Measurements from ENCODE around the gene ZCCHC2. TPM values are rescaled to one million over a fixed set of nuclear protein-coding genes. Genes with fewer than 3 reads are reported as not detected.

The ZCCHC2 gene
- total and polyA plus RNA-seq, 2 of the 13 experiments (the other 11 are each of a cell fraction or from before 2014, with no cell fraction given) = 62.5 to 76.1 TPM

- peak; percentile 82 for DNase-seq (ENCODE audit: low spot score)
- WGBS (ENCODE audit: low lambda C conversion rate) = 48% methylated on average over 16 of the region's 23 CpGs
- Histone ChIP-seq H3K27ac (ENCODE audit: extremely low read length, insufficient read depth, low read length) (no peak overlapping the region), H3K4me2 (ENCODE audit: low read depth, low read length) (no peak overlapping the region), H4K20me1 (ENCODE audit: insufficient read depth, low read length) (no peaks in the 10 kb centered on the region; the same call in 1 of the 2 replicates), H3K9ac (ENCODE audit: insufficient read depth, low read depth, low read length) (no peak overlapping the region), H3K36me3 (replicated peaks in 1 of 2; ENCODE audit: control insufficient read depth in 1 of 2, insufficient read depth in 2 of 2, low read length in 2 of 2) (peaks cover 7 to 29% of the 10 kb centered on the region in 2 experiments), H3K79me2 (ENCODE audit: insufficient read depth, low read length) (no peaks in the 10 kb centered on the region), H3K9me3 (ENCODE audit: low read length) (no peaks in the 10 kb centered on the region), H3K4me3 (replicated peaks in 1 of 3; ENCODE audit: insufficient read depth in 1 of 3, low read depth in 2 of 3, low read length in 3 of 3) (no peak overlapping the region), H3K4me1 (ENCODE audit: insufficient read depth, low read length) (0 out of 2 replicates have a peak, but pooled peaks cover 6% of the 10 kb centered on the region), H3K27me3 (ENCODE audit: control insufficient read depth in 1 of 2, insufficient read depth in 2 of 2, low read length in 2 of 2) (no peaks in the 10 kb centered on the region), H2AFZ (ENCODE audit: low read length) (no peak overlapping the region)
- POLR2A ChIA-PET = no interaction called here
- in situ Hi-C loops (cut with HindIII; ENCODE audit: extremely low pct_ligation_motif_present, low pct_unique_long_range_greater_than_20kb) = no loop called here
- FAIRE-seq = peak; percentile 90
- intact Hi-C loops (cut with micrococcal nuclease; ENCODE audit: unreplicated experiment) = loop anchor here (1.0 to 10.0 kb wide), 5 partner anchors 52 to 400 kb away; partner anchors contain the start of genes PIGN, RELCH and TNFRSF11A
- peak; percentile 76 for ATAC-seq
- BruUV-seq (replicated peaks) = no TSS peak
- CTCF ChIA-PET (ENCODE audit: low intra/inter-chr PET ratio, low total read pairs) = interaction anchor here (0.6 to 2.2 kb wide), 7 partner anchors 58 to 402 kb away, joined by 3 to 20 read pairs (median 4); partner anchors contain the start of gene TNFRSF11A
- TF ChIP-seq ZFP37 (CRISPR knock-in tag; IDR thresholded peaks at IDR 0.05; ENCODE audit: borderline replicate concordance) = no peak
- TF ChIP-seq SOX13 (IDR thresholded peaks at IDR 0.05) = no peak
- 0 out of 4 replicates have a peak, but pooled peaks of 1 of the 2 experiments have one; percentile 8 for TF ChIP-seq SOX13 (CRISPR knock-in tag; conservative IDR thresholded peaks at IDR 0.05 in 1 of 2, IDR thresholded peaks at IDR 0.05 in 1 of 2)
- peak; percentile 63; the same call in 1 of the 2 replicates for TF ChIP-seq ZKSCAN1 (IDR thresholded peaks at IDR 0.05; ENCODE audit: low read length)
- TF ChIP-seq ZNF580 (CRISPR knock-in tag; IDR thresholded peaks at IDR 0.05; ENCODE audit: borderline replicate concordance, low read depth) = 0 out of 2 replicates have a peak, but pooled peaks have one; percentile 42
- TF ChIP-seq THAP11 (CRISPR knock-in tag; IDR thresholded peaks at IDR 0.05) = peak; percentile 13; the same call in 1 of the 2 replicates
- no peak for TF ChIP-seq ZNF792 (CRISPR knock-in tag; IDR thresholded peaks at IDR 0.05)
- 0 out of 2 replicates have a peak, but pooled peaks have one; percentile 9 for TF ChIP-seq ETV5 (CRISPR knock-in tag; IDR thresholded peaks at IDR 0.05; ENCODE audit: borderline replicate concordance)
- TF ChIP-seq STAG1 (CRISPR knock-in tag; IDR thresholded peaks at IDR 0.05) = peak; percentile 86
- 0 out of 2 replicates have a peak, but pooled peaks have one; percentile 36 for TF ChIP-seq NR0B2 (CRISPR knock-in tag; IDR thresholded peaks at IDR 0.05)
- TF ChIP-seq ESRRA (CRISPR knock-in tag; IDR thresholded peaks at IDR 0.05; ENCODE audit: low read depth) = no peak
- TF ChIP-seq HMGXB3 (CRISPR knock-in tag; IDR thresholded peaks at IDR 0.05; ENCODE audit: borderline replicate concordance) = no peak
- TF ChIP-seq ZBTB33 (CRISPR knock-in tag; IDR thresholded peaks at IDR 0.05) = peak; percentile 31; the same call in 1 of the 2 replicates
- peak; percentile 70 for TF ChIP-seq POGZ (CRISPR knock-in tag; IDR thresholded peaks at IDR 0.05)
- TF ChIP-seq NR2F6 (IDR thresholded peaks at IDR 0.05) = no peak
- TF ChIP-seq NR2F6 (CRISPR knock-in tag; IDR thresholded peaks at IDR 0.05) = no peak
- TF ChIP-seq HNRNPK (IDR thresholded peaks at IDR 0.05; ENCODE audit: low read depth, low read length, poor library complexity, severe bottlenecking) = no peak
These were observed 61.7 kb downstream of the ZCCHC2 start for GRCh38 chr18:62584241-62585120.
